ENCODE results near the gene CLDN11.

CLDN11 gene

DNA sequence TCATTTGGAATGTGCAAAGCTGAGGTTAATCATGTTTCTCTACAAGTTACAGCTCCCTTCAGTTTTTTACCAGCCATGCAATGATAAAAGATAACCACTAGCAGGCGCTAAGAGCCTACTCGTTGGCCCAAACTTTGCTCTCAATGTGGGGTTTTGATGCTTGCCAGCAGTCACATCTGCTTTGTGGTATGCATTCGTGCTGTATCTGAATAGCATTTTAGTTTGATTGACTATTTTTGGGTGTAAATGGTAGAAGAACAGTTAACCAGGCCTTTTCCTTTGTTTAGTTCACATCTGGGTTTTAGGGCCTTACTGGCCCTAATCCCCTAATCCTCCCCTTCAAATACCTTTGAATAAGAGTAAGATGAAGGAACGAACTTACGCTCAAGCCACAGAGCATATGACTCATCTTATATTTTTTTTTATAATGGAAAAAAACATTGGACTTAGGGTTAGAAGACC lies 4.4 kb upstream of the CLDN11 start:
- no peak overlapping the region for H2BK15ac ChIP-seq (replicated peaks; ENCODE audit: low read depth)
- peaks cover 10% of the 10 kb centered on the region for H3K4me1 ChIP-seq (ENCODE audit: control insufficient read depth, low read depth, low read length)
- no peaks in the 10 kb centered on the region for H3K79me2 ChIP-seq (ENCODE audit: control insufficient read depth, insufficient read depth, low read length)
- H3K27ac ChIP-seq (ENCODE audit: low read depth, low read length), result no peak overlapping the region
- H3K18ac ChIP-seq (ENCODE audit: low read length), result no peak overlapping the region
- no peak overlapping the region for H3K4me2 ChIP-seq (ENCODE audit: low read length)
- peak overlapping the region; percentile 46 for H2BK120ac ChIP-seq (ENCODE audit: low read depth, low read length)
- H2BK5ac ChIP-seq (ENCODE audit: low read length), result no peak overlapping the region
- H3K56ac ChIP-seq (ENCODE audit: low read length), result no peak overlapping the region
- no peaks in the 10 kb centered on the region for H3K36me3 ChIP-seq (ENCODE audit: control insufficient read depth, insufficient read depth, low read length)
- no peak overlapping the region for H3K9ac ChIP-seq (ENCODE audit: low read length)
- H3K4me3 ChIP-seq (ENCODE audit: low read length), result no peak overlapping the region
- H3K79me1 ChIP-seq (ENCODE audit: low read length), result no peaks in the 10 kb centered on the region
- H4K5ac ChIP-seq (ENCODE audit: low read length), result no peak overlapping the region
- H3K4ac ChIP-seq (ENCODE audit: low read depth, low read length), result no peak overlapping the region
- peak; percentile 82 for DNase-seq
- no peak overlapping the region for H2AK5ac ChIP-seq (ENCODE audit: low read length)
- WGBS (ENCODE audit: extremely low coverage, insufficient coverage, low lambda C conversion rate), result no CpG with 5 or more reads among the region's 5 CpGs
- no peak overlapping the region for H4K8ac ChIP-seq (ENCODE audit: low read depth, low read length)
- no peaks in the 10 kb centered on the region for H3K27me3 ChIP-seq (ENCODE audit: insufficient read depth, low read length, poor library complexity)
- H3K23ac ChIP-seq (ENCODE audit: low read length), result no peak overlapping the region

GRCh38 chr3:170417090-170417489 lies 1.6 kb upstream of the CLDN11 start:
- H3K4me2 ChIP-seq (ENCODE audit: low read length), result no peak overlapping the region
- no peak overlapping the region for H2BK15ac ChIP-seq (replicated peaks; ENCODE audit: low read depth)
- H4K8ac ChIP-seq (ENCODE audit: low read depth, low read length), result no peak overlapping the region
- no CpG with 5 or more reads among the region's 1 CpG for WGBS (ENCODE audit: extremely low coverage, insufficient coverage, low lambda C conversion rate)
- no peak overlapping the region for H3K4ac ChIP-seq (ENCODE audit: low read depth, low read length)
- H3K79me1 ChIP-seq (ENCODE audit: low read length), result peaks cover 4% of the 10 kb centered on the region
- H3K27ac ChIP-seq (ENCODE audit: low read depth, low read length), result no peak overlapping the region
- peaks cover 3% of the 10 kb centered on the region for H3K79me2 ChIP-seq (ENCODE audit: control insufficient read depth, insufficient read depth, low read length)
- no peak overlapping the region for H3K23ac ChIP-seq (ENCODE audit: low read length)
- no peak for DNase-seq
- H3K9ac ChIP-seq (ENCODE audit: low read length), result no peak overlapping the region
- no peak overlapping the region for H3K18ac ChIP-seq (ENCODE audit: low read length)
- H3K36me3 ChIP-seq (ENCODE audit: control insufficient read depth, insufficient read depth, low read length), result no peaks in the 10 kb centered on the region
- peak overlapping the region; percentile 18 for H2BK5ac ChIP-seq (ENCODE audit: low read length)
- H3K27me3 ChIP-seq (ENCODE audit: insufficient read depth, low read length, poor library complexity), result no peaks in the 10 kb centered on the region
- no peak overlapping the region for H2AK5ac ChIP-seq (ENCODE audit: low read length)
- H3K56ac ChIP-seq (ENCODE audit: low read length), result peak overlapping the region; percentile 47
- H4K5ac ChIP-seq (ENCODE audit: low read length), result no peak overlapping the region
- H3K4me3 ChIP-seq (ENCODE audit: low read length), result no peak overlapping the region
- H3K4me1 ChIP-seq (ENCODE audit: control insufficient read depth, low read depth, low read length), result peaks cover 13% of the 10 kb centered on the region
- H2BK120ac ChIP-seq (ENCODE audit: low read depth, low read length), result no peak overlapping the region

GRCh38 chr3:170419557-170420087 lies 954 bp downstream of the CLDN11 start:
- Histone ChIP-seq H3K4me3 (ENCODE audit: low read length) (peak overlapping the region; percentile 47), H2BK15ac (replicated peaks; ENCODE audit: low read depth) (no peak overlapping the region), H3K27ac (ENCODE audit: low read depth, low read length) (peak overlapping the region; percentile 16), H2BK5ac (ENCODE audit: low read length) (no peak overlapping the region), H3K4me1 (ENCODE audit: control insufficient read depth, low read depth, low read length) (peaks cover 13% of the 10 kb centered on the region), H2AK5ac (ENCODE audit: low read length) (no peak overlapping the region), H3K9ac (ENCODE audit: low read length) (peak overlapping the region; percentile 76), H3K18ac (ENCODE audit: low read length) (peak overlapping the region; percentile 33), H3K36me3 (ENCODE audit: control insufficient read depth, insufficient read depth, low read length) (peaks cover 4% of the 10 kb centered on the region), H3K79me2 (ENCODE audit: control insufficient read depth, insufficient read depth, low read length) (peaks cover 3% of the 10 kb centered on the region), H3K56ac (ENCODE audit: low read length) (peak overlapping the region; percentile 94), H2BK120ac (ENCODE audit: low read depth, low read length) (no peak overlapping the region), H3K4ac (ENCODE audit: low read depth, low read length) (peak overlapping the region; percentile 4), H4K5ac (ENCODE audit: low read length) (no peak overlapping the region), H3K4me2 (ENCODE audit: low read length) (peak overlapping the region; percentile 67), H3K23ac (ENCODE audit: low read length) (no peak overlapping the region), H3K79me1 (ENCODE audit: low read length) (peaks cover 4% of the 10 kb centered on the region), H4K8ac (ENCODE audit: low read depth, low read length) (no peak overlapping the region), H3K27me3 (ENCODE audit: insufficient read depth, low read length, poor library complexity) (no peaks in the 10 kb centered on the region)
- no CpG with 5 or more reads among the region's 58 CpGs for WGBS (ENCODE audit: extremely low coverage, insufficient coverage, low lambda C conversion rate)
- DNase-seq, result peak; percentile 78

DNA sequence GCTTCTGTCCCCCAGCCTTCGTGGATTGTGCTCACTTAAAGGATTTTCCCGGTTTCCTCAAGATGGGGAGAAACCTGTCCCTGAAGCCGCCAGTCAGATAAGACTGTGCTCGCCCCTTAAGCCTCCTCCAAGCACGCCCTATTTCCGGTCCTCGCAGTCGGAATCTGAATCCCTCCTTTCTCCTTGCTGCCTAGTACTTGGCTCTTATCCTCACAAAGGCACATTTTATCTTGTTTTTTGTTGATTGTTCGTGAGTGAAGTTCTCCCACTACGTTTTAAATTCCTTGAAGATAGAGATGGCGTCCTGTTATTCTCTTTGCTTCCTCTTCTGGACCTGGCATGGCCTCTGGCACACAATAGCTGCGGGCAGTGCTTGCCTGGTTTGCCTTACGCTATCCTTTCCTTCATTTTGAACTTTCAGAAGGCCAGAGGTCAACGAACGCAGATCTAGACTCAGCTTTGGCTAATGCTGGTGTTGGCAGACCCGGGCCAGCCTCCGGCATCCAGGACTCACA lies 1.7 kb downstream of the CLDN11 start:
- H4K5ac ChIP-seq (ENCODE audit: low read length), result no peak overlapping the region
- peak overlapping the region; percentile 4 for H3K4ac ChIP-seq (ENCODE audit: low read depth, low read length)
- WGBS (ENCODE audit: extremely low coverage, insufficient coverage, low lambda C conversion rate), result no CpG with 5 or more reads among the region's 17 CpGs
- H3K9ac ChIP-seq (ENCODE audit: low read length), result peak overlapping the region; percentile 76
- peak overlapping the region; percentile 47 for H3K4me3 ChIP-seq (ENCODE audit: low read length)
- H3K23ac ChIP-seq (ENCODE audit: low read length), result no peak overlapping the region
- no peak overlapping the region for H2BK15ac ChIP-seq (replicated peaks; ENCODE audit: low read depth)
- peaks cover 13% of the 10 kb centered on the region for H3K4me1 ChIP-seq (ENCODE audit: control insufficient read depth, low read depth, low read length)
- H3K27ac ChIP-seq (ENCODE audit: low read depth, low read length), result peak overlapping the region; percentile 34
- H3K27me3 ChIP-seq (ENCODE audit: insufficient read depth, low read length, poor library complexity), result no peaks in the 10 kb centered on the region
- H2BK120ac ChIP-seq (ENCODE audit: low read depth, low read length), result no peak overlapping the region
- H3K4me2 ChIP-seq (ENCODE audit: low read length), result peak overlapping the region; percentile 67
- peak overlapping the region; percentile 33 for H3K18ac ChIP-seq (ENCODE audit: low read length)
- peaks cover 3% of the 10 kb centered on the region for H3K79me2 ChIP-seq (ENCODE audit: control insufficient read depth, insufficient read depth, low read length)
- peak overlapping the region; percentile 94 for H3K56ac ChIP-seq (ENCODE audit: low read length)
- DNase-seq, result peak; percentile 88
- H2AK5ac ChIP-seq (ENCODE audit: low read length), result peak overlapping the region; percentile 77
- H4K8ac ChIP-seq (ENCODE audit: low read depth, low read length), result no peak overlapping the region
- peak overlapping the region; percentile 77 for H2BK5ac ChIP-seq (ENCODE audit: low read length)
- peaks cover 5% of the 10 kb centered on the region for H3K36me3 ChIP-seq (ENCODE audit: control insufficient read depth, insufficient read depth, low read length)
- H3K79me1 ChIP-seq (ENCODE audit: low read length), result peaks cover 4% of the 10 kb centered on the region

GRCh38 chr3:170421111-170421641 lies 2.5 kb downstream of the CLDN11 start:
- Histone ChIP-seq H2BK5ac (ENCODE audit: low read length) (no peak overlapping the region), H3K4me1 (ENCODE audit: control insufficient read depth, low read depth, low read length) (peaks cover 17% of the 10 kb centered on the region), H3K4ac (ENCODE audit: low read depth, low read length) (peak overlapping the region; percentile 65), H3K27ac (ENCODE audit: low read depth, low read length) (no peak overlapping the region), H3K18ac (ENCODE audit: low read length) (peak overlapping the region; percentile 28), H3K23ac (ENCODE audit: low read length) (no peak overlapping the region), H4K8ac (ENCODE audit: low read depth, low read length) (no peak overlapping the region), H2BK120ac (ENCODE audit: low read depth, low read length) (no peak overlapping the region), H2BK15ac (replicated peaks; ENCODE audit: low read depth) (no peak overlapping the region), H3K56ac (ENCODE audit: low read length) (peak overlapping the region; percentile 75), H3K79me1 (ENCODE audit: low read length) (peaks cover 4% of the 10 kb centered on the region), H3K36me3 (ENCODE audit: control insufficient read depth, insufficient read depth, low read length) (peaks cover 5% of the 10 kb centered on the region), H3K27me3 (ENCODE audit: insufficient read depth, low read length, poor library complexity) (no peaks in the 10 kb centered on the region), H3K9ac (ENCODE audit: low read length) (peak overlapping the region; percentile 35), H2AK5ac (ENCODE audit: low read length) (no peak overlapping the region), H3K79me2 (ENCODE audit: control insufficient read depth, insufficient read depth, low read length) (peaks cover 3% of the 10 kb centered on the region), H3K4me3 (ENCODE audit: low read length) (no peak overlapping the region), H3K4me2 (ENCODE audit: low read length) (no peak overlapping the region), H4K5ac (ENCODE audit: low read length) (no peak overlapping the region)
- no CpG with 5 or more reads among the region's 12 CpGs for WGBS (ENCODE audit: extremely low coverage, insufficient coverage, low lambda C conversion rate)
- no peak for DNase-seq
